Suppressor macrophage (primary cell): Measurements from ENCODE around the gene AARSD1.
A peak's percentile ranks its signal among the peaks of the same experiment; 100 is the strongest.
"Not testable (repeated sequence)": the region's sequence is repeated elsewhere in the genome, so short reads cannot be mapped to it uniquely, and the experiment has no call there.

ENCODE experiments used
- DNase-seq, 4 experiments: peaks; one replicate each; pipeline ENCODE4 v3.0.0-alpha.2; 2020 to 2022
- total RNA-seq, 17 experiments: gene quantifications; one replicate each; lab custom pipeline; 2026; ENCODE audit warnings: mixed read lengths in 6 of 17, inconsistent platforms in 3 of 17; lab: John Stamatoyannopoulos, UW

Gene AARSD1, protein sequence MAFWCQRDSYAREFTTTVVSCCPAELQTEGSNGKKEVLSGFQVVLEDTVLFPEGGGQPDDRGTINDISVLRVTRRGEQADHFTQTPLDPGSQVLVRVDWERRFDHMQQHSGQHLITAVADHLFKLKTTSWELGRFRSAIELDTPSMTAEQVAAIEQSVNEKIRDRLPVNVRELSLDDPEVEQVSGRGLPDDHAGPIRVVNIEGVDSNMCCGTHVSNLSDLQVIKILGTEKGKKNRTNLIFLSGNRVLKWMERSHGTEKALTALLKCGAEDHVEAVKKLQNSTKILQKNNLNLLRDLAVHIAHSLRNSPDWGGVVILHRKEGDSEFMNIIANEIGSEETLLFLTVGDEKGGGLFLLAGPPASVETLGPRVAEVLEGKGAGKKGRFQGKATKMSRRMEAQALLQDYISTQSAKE
- total RNA-seq: 0.11 to 2.4 (median 0.44) reads per million in 17 experiments

DNA sequence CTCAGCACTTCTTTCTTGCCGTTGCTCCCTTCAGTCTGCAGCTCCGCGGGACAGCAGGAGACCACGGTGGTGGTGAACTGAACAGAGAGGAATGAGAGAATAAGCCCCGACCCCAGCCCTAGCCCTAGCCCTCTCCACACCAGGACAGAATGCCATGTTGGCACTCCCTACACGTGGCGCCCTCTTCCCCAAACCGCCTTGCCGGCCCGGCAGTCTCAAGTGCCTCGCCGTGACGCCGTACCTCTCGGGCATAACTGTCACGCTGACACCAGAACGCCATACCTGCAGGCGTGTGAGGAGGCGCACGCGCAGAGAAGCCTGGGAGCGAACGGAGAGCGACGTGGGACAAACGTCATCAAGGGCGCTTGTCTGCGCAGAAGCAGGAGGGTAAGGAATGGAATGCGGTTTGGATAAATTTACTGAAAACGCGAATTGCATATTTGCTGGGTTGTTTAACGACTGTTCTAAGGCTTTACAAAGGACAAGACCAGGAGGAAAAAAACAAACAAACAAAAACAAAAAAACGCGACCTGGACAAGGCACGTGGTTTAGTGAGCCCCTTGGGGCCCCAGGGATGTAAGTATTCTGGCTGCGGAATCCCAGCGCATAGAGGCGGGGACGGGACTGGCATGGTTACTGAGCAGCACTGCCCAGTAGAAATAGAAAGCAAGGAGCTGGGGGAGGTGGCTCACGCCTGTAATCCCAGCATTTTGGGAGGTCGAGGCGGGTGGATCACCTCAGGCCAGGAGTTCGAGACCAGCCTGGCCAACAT is at the start of gene AARSD1:
TSS of gene AARSD1 (minus strand) at position 294 of the 772 bp plus-strand sequence. CDS start at position 280, 14 bp downstream.
- peak; percentile 93 to 96 (median 95) for DNase-seq

GRCh38 chr17:43013296-43013695 is 49.0 kb upstream of the AARSD1 start:
- DNase-seq: no peak

- no peak for DNase-seq
These were observed 47.6 kb upstream of the AARSD1 start for GRCh38 chr17:43011728-43012472.

DNA sequence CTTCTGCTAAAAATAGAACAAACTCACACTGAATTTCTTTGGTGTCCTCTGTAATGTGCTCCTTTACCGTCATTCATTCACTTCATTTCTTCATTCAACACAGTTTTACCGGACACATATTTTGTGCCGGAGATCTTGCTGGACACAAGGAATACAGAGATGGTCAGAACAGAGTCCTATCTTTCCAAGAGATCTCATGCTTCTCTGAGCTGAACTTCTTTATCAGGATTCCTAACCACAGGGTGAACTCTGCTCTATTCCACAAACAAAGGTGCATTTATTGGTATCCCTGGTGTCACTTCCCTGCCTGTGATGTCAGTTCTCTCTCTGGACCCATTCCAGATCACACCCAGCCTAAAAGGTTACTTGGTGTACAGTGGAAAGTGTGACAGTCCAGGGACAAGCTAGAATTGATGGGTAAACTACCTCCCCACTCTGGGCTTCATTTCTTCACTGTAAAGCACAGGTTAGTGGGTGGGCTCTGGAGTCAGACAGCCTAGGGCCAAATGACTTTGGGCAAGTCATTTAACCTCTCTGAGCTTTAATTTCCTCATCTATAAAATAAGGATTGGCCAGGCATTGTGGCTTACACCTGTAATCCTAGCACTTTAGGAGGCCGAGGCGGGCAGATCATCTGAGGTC is 46.5 kb upstream of the AARSD1 start:
- DNase-seq: peak in 1 of 4 experiments; percentile 1

DNA sequence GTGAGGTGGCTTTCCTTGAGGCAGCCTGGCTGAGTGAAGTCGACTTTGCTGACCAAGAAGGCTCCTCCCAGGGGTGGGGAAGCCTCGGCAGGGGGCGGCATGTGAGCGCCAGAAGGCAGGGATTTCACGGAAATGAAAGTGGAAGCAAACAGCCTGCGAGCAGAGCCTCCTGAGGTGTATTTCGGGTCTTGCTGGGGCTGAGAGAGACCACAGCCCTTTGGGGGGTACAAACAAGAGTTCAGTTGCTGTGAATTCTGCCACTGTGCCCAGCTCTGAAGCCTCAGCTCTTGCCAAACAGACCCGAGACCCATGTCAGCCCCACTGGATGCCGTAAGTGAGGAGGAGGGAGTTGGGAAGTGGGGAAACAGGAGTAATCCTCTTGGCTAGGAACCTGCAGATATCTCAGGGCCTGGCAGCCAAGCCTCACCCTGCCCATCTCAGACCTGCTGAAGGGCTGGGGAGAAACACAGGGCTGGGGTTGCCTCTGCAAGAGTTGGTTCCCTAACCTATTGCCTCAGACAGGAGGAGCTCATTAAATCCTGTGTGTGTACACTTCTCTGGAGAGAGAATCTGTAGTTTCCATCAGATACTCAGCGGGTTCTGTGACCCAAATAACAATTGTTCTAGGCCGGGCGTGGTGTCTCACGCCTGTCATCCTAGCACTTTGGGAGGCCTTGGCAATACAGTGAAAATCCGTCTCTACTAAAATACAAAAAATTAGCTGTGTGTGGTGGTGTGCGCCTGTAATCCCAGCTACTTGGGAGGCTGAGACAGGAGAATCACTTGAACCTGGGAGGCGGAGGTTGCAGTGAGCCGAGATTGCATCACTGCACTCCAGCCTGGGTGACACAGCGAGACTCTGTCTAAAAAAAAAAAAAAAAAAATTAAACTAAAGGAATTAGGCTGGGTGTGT is 42.6 kb upstream of the AARSD1 start, which contains the start of gene IFI35:
TSS of gene IFI35 (plus strand) at position 146 of the 913 bp plus-strand sequence. CDS start at position 310, 164 bp downstream.
- peak; percentile 80 to 92 (median 90) for DNase-seq

GRCh38 chr17:43003542-43004172 is 39.4 kb upstream of the AARSD1 start:
- no peak for DNase-seq

DNA sequence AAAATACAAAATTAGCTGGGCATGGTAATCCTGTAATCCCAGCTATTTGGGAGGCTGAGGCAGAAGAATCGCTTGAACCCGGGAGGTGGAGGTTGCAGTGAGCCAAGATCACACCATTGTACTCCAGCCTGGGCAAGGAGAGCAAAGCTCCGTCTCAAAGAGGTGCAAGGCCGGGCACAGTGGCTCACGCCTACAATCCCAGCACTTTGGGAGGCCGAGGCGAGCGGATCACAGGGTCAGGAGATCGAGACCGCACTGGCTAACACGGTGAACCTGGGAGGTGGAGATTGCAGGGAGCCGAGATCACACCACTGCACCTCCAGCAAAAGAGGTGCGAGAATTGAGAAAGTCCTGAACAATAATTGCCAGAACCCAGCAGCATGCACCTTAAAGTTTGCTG is 36.6 kb upstream of the AARSD1 start:
- not testable (repeated sequence) for DNase-seq

DNA sequence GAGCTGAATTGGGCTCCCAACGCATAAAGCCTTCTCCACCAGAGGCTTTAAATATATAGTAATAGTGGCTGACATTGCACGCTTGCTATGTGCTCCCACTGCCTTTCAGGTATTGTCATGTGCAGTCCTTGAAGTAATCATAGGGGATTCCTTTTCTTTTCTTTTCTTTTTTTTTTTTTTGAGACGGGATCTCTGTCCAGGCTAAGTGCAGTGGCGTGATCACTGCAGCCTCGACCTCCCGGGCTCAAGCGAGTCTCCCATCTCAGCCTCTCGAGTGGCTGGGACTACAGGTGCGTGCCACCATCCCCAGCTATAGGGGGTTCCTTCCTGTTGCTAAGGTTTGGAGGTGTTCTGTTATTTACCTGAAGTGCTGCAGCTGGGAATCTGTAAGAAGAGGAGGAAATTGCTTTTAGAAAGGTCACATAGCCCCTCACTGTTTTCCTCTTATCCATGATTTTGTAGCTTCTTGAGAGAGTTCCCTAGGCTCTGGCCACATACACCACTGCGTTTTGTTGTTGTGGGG is 34.8 kb upstream of the AARSD1 start:
- DNase-seq: no peak

DNA sequence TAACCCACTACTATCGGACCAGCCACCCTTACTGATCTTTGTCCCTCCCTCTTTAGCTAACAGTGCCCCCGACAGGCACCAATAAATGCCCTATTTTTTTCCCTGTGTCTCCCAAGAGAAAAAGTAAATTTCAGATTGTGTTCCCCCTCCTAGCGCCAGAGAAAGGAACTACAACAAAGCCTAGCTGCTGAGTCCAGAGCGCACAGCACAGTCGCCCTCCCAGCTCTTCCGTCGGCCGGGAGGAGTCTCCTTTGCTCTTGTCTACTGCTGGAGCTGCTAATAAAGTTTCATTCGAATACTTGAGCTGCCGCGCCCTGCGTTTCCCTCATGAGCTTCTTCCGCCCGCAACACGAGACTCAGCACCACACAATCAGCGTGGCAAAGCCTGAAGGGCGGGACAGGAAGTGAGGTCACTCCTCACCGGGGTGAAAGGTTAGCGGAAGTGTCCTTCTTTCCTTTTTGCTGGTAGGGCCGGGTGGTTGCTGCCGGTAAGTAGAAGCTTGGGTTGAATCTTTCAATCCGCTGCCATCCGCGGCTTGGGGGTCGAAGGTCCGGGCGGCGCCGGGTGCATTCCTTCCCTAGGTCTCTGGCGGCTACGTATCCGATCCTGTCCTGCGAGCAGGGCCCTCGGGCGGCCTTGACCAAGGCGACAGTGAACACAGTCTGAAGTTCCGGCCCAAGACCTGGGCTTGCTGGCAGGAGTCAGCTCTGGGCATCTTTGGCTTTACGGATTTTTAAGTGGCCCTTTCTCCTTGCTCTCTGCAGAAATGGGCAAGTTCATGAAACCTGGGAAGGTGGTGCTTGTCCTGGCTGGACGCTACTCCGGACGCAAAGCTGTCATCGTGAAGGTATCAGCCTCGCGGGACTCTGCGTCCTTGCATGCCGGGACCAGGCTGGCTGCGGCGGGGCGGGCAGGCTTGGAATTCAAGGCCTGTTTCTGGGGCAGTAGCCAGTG is 34.0 kb upstream of the AARSD1 start, which contains the start of gene RPL27:
TSS of gene RPL27 (plus strand) at position 436 of the 955 bp plus-strand sequence. CDS start at position 768, 332 bp downstream.
- peak; percentile 98 to 100 (median 99) for DNase-seq

DNA sequence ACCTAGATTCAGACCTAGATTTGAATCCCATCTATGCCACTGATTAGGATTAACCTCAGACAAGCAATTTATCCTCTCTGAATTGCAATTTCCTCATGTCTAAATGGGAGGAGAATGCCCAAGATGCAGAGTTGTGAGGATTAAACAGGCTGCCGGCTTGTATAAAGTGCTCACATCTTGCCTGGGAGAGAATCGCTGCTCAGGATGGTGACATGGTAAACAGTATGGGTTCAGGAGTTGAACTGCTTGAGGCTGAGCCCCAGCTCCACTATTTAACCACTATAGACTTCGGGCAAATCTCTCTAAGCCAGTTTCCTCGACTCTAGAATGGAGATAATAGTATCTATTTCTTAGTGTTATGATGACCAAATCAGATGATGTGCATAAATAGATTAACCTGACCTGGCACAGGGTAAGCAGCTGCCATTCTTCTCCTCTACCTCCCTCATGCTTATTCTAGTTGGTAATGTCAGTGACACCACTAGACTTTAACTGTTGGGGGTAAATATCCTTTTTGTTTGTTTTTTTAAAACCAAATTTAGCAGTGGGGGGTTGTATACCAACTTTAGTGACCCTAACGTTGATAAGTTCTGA is 33.2 kb upstream of the AARSD1 start:
- DNase-seq: no peak

DNA sequence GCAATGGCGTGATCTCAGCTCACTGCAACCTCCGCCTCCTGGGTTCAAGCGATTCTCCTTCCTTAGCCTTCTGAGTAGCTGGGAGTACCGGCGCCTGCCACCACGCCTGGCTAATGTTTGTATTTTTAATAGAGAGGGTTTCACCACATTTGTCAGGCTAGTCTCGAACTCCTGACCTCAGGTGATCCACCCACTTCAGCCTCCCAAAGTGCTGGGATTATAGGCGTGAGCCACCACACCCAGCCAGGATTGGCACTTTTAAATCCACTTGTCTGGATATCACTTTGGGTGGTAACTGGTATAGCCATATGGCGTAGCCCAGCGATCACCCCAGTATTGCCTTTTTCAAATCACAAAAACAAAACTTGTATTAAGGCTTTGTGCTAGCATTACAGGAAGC is 29.7 kb upstream of the AARSD1 start:
- not testable (repeated sequence) for DNase-seq

DNA sequence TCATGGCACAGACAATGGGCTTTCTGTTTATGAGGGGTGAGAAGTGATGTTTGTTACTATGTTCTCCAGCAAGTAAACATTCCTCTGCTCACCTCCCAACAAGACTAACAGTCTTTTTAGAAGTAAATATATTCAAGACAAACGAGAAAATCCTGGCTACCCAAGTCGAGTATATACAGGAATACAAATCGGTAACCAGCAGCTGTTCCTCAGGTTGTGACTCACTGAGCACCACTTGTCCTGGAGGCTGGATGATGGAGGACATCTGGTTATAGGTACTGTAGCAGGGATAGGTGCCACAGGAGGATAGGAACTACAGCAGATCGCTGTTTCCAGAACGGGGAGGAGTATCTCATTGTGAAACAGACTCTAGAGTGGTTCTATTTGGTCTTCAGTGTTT is 28.6 kb upstream of the AARSD1 start:
- no peak for DNase-seq

GRCh38 chr17:42991471-42991870 is 27.2 kb upstream of the AARSD1 start:
- no peak for DNase-seq

DNA sequence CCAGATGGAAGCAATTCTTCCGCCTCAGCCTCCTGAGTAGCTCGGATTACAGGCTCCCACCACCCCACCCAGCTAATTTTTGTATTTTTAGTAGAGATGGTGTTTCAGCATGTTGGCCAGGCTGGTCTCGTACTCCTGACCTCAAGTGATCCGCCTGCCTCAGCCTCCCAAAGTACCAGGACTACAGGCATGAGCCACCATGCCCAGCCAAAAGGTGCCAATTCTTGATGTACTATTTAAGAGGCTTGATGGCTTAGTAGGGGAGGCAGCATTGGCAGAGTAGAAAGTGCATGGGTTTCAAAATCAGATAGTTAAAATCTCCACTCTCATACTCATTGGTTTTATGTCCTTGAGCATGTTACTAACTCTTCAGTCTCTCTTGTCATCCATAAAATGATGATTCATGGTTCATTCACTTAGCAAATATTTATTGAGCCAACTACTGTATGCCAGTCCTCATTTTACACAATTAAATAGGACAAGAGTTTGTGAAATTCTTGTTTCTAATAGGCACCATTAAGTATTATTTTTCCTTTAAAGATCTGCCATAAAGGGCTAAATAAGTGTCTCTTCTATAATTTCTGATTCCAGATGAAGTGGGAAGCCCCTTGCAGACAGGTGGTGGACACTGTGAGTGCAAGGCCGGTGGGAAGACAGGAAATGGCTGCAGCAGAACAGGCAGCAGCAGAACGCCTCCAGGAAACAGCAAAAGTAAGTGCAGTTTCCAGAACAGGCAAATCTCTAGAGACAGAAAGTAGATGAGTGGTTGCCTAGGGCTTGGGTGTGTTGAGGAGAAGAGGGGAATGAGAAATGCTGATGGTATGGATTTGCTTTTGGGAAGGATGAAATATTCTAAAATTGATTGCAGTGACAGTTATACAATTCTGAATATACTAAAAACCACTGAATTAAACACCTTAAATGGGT is 25.7 kb upstream of the AARSD1 start:
- DNase-seq: no peak

DNA sequence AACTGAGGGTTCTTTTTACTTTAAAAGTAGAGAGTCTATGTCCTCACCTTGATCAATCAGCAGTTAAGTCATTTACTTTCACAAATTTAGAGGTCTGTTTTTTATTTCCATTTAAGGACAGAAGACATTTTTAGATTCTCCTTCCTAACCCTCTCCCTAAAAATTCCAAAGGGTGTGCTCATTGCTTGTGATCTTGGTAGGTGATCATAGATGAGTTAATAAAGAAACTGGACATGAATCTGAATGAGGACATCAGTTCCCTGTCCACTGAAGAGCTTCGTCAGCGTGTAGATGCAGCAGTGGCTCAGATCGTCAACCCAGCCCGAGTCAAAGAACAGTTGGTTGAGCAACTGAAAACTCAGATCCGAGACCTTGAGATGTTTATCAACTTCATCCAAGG is 24.9 kb upstream of the AARSD1 start:
- no peak for DNase-seq

- DNase-seq: peak; percentile 74 to 92 (median 84)
These were observed 21.0 kb upstream of the AARSD1 start for GRCh38 chr17:42985225-42985624.

DNA sequence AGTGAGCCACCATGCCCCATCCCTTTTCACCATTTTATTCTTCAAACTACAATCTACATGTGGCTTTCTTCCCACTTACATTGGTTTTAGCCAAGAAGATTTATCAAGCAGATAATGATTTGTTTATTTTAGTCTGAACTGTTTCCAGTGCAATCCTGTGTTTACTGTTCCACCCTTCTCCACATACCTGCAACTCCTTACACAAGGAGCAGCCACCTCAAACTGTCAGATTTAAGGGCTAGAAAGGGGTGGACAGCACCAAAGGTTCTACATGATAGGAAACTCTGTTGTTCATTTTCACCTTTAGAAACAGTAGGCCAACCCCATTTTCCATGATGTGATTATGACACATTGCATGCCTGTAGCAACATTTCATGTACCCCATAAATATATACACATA is 18.0 kb upstream of the AARSD1 start:
- no peak for DNase-seq
